ENCODE data around the gene MGAT5B.

The MGAT5B gene

DNA sequence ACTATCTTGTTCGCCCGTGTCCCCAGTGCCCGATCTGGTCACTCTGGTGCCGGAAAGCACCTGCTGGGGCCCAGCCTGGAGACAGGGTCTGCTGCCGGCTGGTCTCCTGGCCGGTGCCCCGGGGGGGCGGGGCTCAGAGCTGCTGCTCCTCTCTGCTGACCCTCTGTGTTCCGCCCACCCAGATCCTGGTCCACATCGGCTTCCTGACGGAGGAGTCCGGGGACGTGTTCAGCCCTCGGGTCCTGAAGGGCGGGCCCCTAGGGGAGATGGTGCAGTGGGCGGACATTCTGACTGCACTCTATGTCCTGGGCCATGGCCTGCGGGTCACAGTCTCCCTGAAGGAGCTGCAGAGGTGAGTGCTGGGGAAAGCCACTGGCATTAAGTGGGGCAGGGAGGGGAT lies 37.6 kb downstream of the MGAT5B start:
- no peak for DNase-seq

- DNase-seq = no peak
Measured at GRCh38 chr17:76906463-76906862, 38.3 kb downstream of the MGAT5B start.

- no peak for DNase-seq
Measured at GRCh38 chr17:76907352-76907751, 39.1 kb downstream of the MGAT5B start.

DNA sequence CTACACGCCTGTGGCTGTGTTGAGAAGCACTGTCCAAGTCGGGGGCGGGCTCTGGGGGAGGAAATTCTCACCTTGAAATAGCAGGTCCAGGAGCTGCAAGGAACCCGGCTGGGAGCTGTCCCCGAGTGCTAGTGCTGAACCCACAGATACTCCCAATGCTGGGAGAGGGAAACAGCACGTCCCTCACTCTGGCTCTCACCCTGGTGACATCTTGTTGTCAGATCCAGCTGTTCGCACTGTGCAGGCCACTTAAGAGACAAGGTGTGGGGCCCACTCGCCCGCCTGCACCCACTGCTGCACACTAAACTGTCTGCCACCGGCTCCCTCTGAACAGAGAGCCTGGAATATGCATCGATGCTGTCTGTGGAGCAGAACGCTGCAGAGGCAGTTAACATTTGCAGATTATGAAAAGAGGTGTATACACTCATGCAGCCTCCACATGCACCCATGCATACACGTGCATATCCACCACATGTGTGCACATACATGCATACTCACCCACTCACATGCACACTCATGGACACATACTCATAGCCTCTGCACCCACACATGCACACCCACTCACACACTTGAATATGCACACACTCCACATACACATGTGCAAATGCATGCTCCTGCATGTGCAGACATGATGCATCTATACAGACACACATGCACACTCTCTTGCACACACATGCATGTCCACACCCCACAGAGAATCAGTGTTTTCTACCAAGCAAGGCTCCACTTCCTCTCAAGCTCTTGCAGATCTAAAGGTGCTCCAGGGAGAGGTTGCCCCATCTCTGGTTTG lies 42.0 kb downstream of the MGAT5B start:
- DNase-seq = peak in 1 of 2 donors; percentile 23

- DNase-seq = no peak
Measured at GRCh38 chr17:76911299-76912017, 43.3 kb downstream of the MGAT5B start.

- DNase-seq = no peak
Measured at GRCh38 chr17:76912421-76913164, 44.4 kb downstream of the MGAT5B start.

- no peak for DNase-seq
Measured at GRCh38 chr17:76914937-76915336, 46.7 kb downstream of the MGAT5B start.

DNA sequence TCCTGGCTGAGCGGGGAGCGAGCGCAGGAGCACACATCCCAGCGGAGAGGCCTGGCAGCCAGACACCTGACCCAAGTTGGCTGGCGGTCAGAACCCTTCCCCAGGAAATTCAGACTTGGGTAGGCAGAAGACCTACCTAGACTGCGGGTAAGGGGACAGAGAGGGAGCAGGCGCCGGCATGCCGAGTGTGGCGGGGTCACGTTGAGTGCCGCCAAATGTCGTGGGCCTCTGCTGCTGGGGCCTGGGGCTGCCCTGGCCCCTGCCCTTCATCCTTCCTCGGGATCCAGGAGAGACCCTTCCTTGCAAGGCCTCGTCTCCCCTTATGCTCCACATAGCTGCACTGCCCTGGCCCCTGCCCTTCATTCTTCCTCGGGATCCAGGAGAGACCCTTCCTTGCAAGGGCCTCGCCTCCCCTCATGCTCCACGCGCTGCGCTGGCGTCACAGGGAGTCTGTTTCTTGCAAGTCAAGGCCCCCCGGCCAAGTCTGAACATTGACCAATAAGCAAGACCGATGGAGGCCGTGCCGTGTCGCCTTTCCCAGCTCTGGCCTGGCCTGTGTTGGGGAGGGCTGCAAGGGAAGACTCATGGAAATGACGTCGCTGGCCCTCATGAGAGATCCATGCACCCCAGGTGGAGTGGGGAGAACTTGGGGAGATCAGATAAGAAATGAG lies 47.8 kb downstream of the MGAT5B start:
- DNase-seq = no peak

DNA sequence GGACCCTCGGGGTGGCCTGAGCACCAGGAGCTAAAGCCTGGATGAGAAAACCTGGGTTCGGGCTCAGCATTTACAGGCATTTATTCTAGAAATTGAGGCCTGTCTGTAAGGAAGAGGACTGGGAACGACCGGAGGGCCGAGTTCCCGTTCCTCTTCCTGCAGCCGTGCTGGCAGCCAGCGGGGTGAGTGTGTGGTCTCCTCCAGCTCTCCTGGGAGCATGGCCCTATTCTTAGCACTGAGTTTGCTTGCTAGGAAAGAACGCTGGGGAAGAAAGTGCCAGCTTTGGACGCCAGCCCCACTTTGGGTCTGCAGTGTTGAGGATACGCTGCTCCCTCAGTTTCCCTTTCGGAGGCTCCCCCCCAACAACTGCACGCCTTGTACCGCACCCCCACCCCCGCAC lies 49.6 kb downstream of the MGAT5B start:
- no peak for DNase-seq

DNA sequence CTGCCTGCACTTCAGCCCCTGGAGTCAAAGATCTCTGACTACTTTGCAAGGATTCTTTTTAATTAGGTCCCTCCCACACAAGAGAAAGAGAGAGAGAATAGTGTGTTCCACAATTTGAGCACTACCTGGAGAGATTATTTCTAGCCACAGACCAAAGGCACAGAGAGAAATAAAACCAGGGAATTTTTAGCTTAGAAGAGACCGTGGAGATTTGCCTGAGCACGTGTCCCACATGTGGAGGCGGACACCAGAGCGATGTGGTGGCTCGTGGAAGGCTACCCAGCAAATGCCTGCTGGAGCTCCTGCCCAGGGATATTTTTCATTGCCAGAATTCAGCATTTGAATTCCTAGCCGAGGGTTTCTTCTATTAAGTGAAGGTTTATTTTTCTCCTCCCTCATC lies 50.6 kb downstream of the MGAT5B start:
- DNase-seq = no peak

DNA sequence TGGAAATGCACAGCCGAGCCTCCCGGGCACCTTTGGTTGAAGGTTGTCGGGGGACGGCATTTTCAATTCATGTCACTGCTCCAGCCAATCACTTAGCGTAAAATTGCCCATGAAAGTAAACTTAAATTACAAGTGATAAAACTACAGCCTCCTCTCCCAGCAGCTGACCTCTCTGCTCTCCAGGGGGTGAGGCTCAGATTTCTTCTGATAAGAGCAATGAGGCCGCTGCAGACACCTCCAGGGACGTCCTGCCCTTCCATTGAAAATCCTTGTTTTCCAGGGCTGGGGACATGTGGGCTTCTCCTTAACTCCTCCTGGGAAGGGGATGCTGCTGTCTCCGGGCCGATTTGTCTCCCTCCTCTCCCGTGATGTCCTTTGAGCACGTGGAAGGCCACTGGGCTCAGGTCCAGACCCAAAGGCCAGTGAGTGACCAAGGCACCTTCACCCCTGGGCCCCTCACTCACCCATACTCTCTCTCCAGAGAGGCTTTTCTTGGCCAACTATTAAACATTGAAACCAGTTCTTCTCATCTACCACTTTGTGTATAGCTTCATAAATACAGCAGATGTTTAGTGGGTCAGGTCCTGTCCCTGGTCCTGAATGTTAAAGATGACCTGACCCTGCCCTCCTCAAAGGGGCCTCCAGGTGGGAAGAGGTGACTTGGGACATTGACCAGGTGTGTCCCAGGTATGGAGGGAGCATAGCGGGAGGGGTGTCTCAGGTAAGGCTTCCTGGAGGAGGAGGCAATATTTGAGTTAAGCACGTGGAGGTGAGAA lies 52.3 kb downstream of the MGAT5B start:
- no peak for DNase-seq

- DNase-seq = no peak
Measured at GRCh38 chr17:76921340-76922036, 53.3 kb downstream of the MGAT5B start.

GRCh38 chr17:76922084-76922483 lies 53.9 kb downstream of the MGAT5B start:
- DNase-seq = no peak

- DNase-seq = no peak
Measured at GRCh38 chr17:76922967-76923366, 54.8 kb downstream of the MGAT5B start.

- no peak for DNase-seq
Measured at GRCh38 chr17:76923491-76923890, 55.3 kb downstream of the MGAT5B start.

- no peak for DNase-seq
Measured at GRCh38 chr17:76924345-76925342, 56.4 kb downstream of the MGAT5B start.

GRCh38 chr17:76925441-76925891 lies 57.3 kb downstream of the MGAT5B start:
- DNase-seq = no peak

- DNase-seq = no peak
Measured at GRCh38 chr17:76926237-76926866, 58.1 kb downstream of the MGAT5B start.

DNA sequence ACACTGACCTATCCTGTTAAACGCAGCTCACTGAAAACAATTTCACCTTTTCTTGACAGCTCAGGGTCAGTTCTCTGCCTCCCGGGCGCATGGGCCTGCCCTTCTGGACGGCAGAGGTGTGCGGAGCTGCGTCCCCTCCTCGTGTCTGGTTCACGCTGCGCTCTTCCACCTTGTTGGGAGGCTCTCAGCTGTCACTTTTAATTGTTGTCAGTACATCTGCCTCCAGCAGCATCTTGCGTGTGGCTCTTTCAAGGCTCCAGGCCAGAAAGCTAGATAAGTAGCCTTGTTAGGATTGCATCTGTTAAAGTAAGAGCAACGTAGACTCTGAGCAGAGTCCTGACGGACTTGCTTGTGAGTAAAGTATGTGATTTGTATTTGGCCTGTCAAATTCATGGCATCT lies 59.4 kb downstream of the MGAT5B start:
- DNase-seq = no peak

DNA sequence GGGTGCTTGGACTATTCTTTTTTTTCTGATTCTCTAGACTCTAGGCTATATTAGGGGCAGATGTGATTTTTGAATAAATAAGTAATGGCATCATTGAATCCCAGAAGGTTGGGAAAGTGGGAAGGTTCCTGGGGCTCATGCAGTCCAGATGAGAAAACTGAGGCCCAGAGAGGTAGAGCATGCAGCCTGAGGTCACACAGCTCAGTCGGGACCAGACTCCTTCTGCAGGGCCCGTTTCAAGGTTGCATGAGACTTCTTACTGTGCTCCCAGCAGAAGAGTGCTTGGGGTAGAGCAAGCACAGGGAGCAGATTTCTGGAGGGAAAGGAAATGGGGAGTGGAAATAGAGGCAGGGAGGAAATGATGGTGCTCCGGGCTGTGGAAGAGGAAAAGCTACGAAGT lies 59.8 kb downstream of the MGAT5B start:
- no peak for DNase-seq

Measured in inflammatory macrophage (primary cell).